ENCODE measurements around the gene DIP2C.
A peak's percentile ranks its signal among the peaks of the same experiment; 100 is the strongest.

Gene DIP2C

GRCh38 chr10:521261-522250, 167.9 kb downstream of the DIP2C start:
- no peak for TF ChIP-seq CTCF (IDR thresholded peaks at IDR 0.05; ENCODE audit: control insufficient read depth, extremely low read depth, insufficient read depth)
- H3K4me3 ChIP-seq (ENCODE audit: low read depth, low read length) = no peak overlapping the region
- DNase-seq (ENCODE audit: low read depth) = no peak

DNA sequence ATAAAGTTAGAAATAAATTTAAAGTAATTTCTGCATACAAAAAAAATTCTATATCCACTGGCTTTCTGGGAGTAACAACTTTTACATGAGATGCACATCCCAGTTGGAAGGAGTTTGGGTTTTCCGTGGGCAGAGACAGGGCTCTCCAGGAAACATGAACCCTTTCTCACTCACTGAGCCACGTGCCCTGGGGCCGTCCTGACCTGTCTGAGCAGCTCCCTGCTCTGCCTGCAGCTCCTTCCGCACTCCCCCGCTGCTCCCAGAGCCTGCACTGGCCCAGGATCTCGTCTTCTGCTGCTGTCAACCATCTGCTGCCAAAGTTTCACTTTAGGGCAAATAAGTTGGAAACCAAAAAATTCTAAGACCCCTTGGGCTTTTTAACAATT, 169.1 kb downstream of the DIP2C start:
- no peak for TF ChIP-seq CTCF (IDR thresholded peaks at IDR 0.05; ENCODE audit: control insufficient read depth, extremely low read depth, insufficient read depth)
- DNase-seq (ENCODE audit: low read depth) = peak; percentile 17
- H3K4me3 ChIP-seq (ENCODE audit: low read depth, low read length) = no peak overlapping the region

- no peak overlapping the region for H3K4me3 ChIP-seq (ENCODE audit: low read depth, low read length)
- DNase-seq (ENCODE audit: low read depth) = no peak
- no peak for TF ChIP-seq CTCF (IDR thresholded peaks at IDR 0.05; ENCODE audit: control insufficient read depth, extremely low read depth, insufficient read depth)
These were observed 169.6 kb downstream of the DIP2C start for GRCh38 chr10:519716-520401.

- H3K4me3 ChIP-seq (ENCODE audit: low read depth, low read length) = no peak overlapping the region
- no peak for DNase-seq (ENCODE audit: low read depth)
- TF ChIP-seq CTCF (IDR thresholded peaks at IDR 0.05; ENCODE audit: control insufficient read depth, extremely low read depth, insufficient read depth) = no peak
These were observed 170.3 kb downstream of the DIP2C start for GRCh38 chr10:519055-519715.

GRCh38 chr10:517872-518475, 171.5 kb downstream of the DIP2C start:
- TF ChIP-seq CTCF (IDR thresholded peaks at IDR 0.05; ENCODE audit: control insufficient read depth, extremely low read depth, insufficient read depth) = no peak
- DNase-seq (ENCODE audit: low read depth) = no peak
- H3K4me3 ChIP-seq (ENCODE audit: low read depth, low read length) = no peak overlapping the region

DNA sequence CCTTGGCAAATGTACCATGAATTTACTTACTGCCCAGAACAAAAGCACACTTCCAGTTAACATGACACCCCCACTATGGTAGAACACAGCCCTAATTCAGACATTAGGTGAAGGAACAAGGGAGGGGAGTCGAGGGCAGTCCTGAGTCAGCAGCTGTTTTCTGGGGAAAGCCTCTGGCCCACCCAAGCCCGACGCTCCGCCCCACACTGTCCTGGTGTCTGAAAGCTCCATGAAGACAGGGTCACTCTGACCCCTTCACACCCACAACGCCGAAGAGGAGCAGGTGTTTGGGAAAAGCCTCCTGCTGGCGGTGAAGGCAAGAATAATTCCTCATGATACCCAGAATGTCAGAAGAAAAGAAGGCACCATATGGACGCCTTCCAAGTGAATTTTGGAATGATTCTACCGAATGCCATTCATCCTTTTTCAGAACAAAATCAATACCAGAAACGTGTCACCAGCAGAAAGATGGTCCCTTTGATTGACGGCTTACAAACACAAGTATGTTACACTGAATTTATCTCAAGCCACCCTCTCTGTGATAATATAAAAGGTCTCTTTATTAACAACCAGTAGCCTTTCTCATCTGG, 172.1 kb downstream of the DIP2C start:
- no peak for TF ChIP-seq CTCF (IDR thresholded peaks at IDR 0.05; ENCODE audit: control insufficient read depth, extremely low read depth, insufficient read depth)
- no peak overlapping the region for H3K4me3 ChIP-seq (ENCODE audit: low read depth, low read length)
- DNase-seq (ENCODE audit: low read depth) = no peak
